HepG2 (cell line): Measurements from ENCODE around the gene DENND5B.
"Not testable (repeated sequence)": the region's sequence is repeated elsewhere in the genome, so short reads cannot be mapped to it uniquely, and the experiment has no call there.

ENCODE experiments used
- BRCA1 ChIP-seq: sonication (generic); formaldehyde crosslinking; IDR thresholded peaks from 2 replicates; pipeline ENCODE4 v1.4.0; 2020; ENCODE audit warnings: missing genetic modification reagents
- HOXD1 ChIP-seq: sonication (generic); formaldehyde crosslinking; IDR thresholded peaks from 2 replicates; pipeline ENCODE4 v1.5.0; 2020; ENCODE audit warnings: missing genetic modification reagents
- MXI1 ChIP-seq: IDR thresholded peaks from 3 replicates; pipeline ENCODE4 v1.6.1; 2012; ENCODE audit warnings: low read depth, low read length, inconsistent platforms, borderline replicate concordance
- POLR2AphosphoS5 ChIP-seq: IDR thresholded peaks from 2 replicates; pipeline ENCODE4 v1.6.1; 2012; ENCODE audit warnings: low read depth, low read length
- RCOR2 ChIP-seq: IDR thresholded peaks from 2 replicates; pipeline ENCODE4 v1.6.1; 2016; ENCODE audit warnings: missing biosample characterization, missing genetic modification reagents
- SATB2 ChIP-seq: sonication (generic); formaldehyde crosslinking; IDR thresholded peaks from 2 replicates; pipeline ENCODE4 v1.5.0; 2020; ENCODE audit warnings: missing genetic modification reagents
- ZNF329 ChIP-seq: sonication (generic); formaldehyde crosslinking; IDR thresholded peaks from 2 replicates; pipeline ENCODE4 v1.9.0; 2021; ENCODE audit warnings: low read depth, mild to moderate bottlenecking, missing genetic modification reagents
- ZNF737 ChIP-seq: sonication (generic); formaldehyde crosslinking; IDR thresholded peaks from 2 replicates; pipeline ENCODE4 v1.5.0; 2020; ENCODE audit warnings: missing genetic modification reagents, mild to moderate bottlenecking, borderline replicate concordance
- TF ChIP-seq, protein P1 (sequence below): sonication (generic); formaldehyde crosslinking; conservative IDR thresholded peaks from 2 replicates; pipeline ENCODE4 v1.8.1; 2023; ENCODE audit warnings: missing genetic modification reagents
- TF ChIP-seq, protein P2 (sequence below): sonication (generic); formaldehyde crosslinking; IDR thresholded peaks from 2 replicates; pipeline ENCODE4 v1.5.0; 2020; ENCODE audit warnings: mild to moderate bottlenecking, missing genetic modification reagents, moderate library complexity
- TF ChIP-seq, protein P3 (sequence below): sonication (generic); formaldehyde crosslinking; IDR thresholded peaks from 2 replicates; pipeline ENCODE4 v1.4.0; 2020; ENCODE audit warnings: mild to moderate bottlenecking, missing genetic modification reagents
- TF ChIP-seq, protein P4 (sequence below): conservative IDR thresholded peaks from 2 replicates; pipeline ENCODE4 v1.6.1; 2018; ENCODE audit warnings: missing genetic modification reagents

DNA sequence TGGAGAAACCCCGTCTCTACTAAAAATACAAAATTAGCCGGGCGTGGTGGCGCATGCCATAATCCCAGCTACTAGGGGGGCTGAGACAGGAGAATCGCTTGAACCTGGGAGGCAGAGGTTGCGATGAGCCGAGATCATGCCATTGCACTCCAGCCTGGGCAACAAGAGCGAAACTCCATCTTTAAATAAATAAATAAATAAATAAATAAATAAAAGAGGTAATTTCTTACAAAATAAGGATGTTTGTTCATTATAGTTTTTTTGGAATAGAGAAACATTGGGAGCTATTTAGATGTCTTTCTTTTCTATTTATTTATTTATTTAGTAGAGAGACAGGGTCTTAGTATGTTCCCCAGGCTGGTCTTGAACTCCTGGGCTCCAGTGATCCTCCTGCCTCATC lies 213.7 kb downstream of the DENND5B start:
- TF ChIP-seq POLR2AphosphoS5; BRCA1 (CRISPR knock-in tag); SATB2 (CRISPR knock-in tag); RCOR2 (CRISPR knock-in tag); ZNF737 (CRISPR knock-in tag); HOXD1 (CRISPR knock-in tag); ZNF329 (CRISPR knock-in tag); MXI1: not testable (repeated sequence)
- TF ChIP-seq, protein P1, sequence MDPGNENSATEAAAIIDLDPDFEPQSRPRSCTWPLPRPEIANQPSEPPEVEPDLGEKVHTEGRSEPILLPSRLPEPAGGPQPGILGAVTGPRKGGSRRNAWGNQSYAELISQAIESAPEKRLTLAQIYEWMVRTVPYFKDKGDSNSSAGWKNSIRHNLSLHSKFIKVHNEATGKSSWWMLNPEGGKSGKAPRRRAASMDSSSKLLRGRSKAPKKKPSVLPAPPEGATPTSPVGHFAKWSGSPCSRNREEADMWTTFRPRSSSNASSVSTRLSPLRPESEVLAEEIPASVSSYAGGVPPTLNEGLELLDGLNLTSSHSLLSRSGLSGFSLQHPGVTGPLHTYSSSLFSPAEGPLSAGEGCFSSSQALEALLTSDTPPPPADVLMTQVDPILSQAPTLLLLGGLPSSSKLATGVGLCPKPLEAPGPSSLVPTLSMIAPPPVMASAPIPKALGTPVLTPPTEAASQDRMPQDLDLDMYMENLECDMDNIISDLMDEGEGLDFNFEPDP (CRISPR knock-in tag): not testable (repeated sequence)
- TF ChIP-seq, protein P2, sequence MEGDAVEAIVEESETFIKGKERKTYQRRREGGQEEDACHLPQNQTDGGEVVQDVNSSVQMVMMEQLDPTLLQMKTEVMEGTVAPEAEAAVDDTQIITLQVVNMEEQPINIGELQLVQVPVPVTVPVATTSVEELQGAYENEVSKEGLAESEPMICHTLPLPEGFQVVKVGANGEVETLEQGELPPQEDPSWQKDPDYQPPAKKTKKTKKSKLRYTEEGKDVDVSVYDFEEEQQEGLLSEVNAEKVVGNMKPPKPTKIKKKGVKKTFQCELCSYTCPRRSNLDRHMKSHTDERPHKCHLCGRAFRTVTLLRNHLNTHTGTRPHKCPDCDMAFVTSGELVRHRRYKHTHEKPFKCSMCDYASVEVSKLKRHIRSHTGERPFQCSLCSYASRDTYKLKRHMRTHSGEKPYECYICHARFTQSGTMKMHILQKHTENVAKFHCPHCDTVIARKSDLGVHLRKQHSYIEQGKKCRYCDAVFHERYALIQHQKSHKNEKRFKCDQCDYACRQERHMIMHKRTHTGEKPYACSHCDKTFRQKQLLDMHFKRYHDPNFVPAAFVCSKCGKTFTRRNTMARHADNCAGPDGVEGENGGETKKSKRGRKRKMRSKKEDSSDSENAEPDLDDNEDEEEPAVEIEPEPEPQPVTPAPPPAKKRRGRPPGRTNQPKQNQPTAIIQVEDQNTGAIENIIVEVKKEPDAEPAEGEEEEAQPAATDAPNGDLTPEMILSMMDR (CRISPR knock-in tag): not testable (repeated sequence)
- TF ChIP-seq, protein P3, sequence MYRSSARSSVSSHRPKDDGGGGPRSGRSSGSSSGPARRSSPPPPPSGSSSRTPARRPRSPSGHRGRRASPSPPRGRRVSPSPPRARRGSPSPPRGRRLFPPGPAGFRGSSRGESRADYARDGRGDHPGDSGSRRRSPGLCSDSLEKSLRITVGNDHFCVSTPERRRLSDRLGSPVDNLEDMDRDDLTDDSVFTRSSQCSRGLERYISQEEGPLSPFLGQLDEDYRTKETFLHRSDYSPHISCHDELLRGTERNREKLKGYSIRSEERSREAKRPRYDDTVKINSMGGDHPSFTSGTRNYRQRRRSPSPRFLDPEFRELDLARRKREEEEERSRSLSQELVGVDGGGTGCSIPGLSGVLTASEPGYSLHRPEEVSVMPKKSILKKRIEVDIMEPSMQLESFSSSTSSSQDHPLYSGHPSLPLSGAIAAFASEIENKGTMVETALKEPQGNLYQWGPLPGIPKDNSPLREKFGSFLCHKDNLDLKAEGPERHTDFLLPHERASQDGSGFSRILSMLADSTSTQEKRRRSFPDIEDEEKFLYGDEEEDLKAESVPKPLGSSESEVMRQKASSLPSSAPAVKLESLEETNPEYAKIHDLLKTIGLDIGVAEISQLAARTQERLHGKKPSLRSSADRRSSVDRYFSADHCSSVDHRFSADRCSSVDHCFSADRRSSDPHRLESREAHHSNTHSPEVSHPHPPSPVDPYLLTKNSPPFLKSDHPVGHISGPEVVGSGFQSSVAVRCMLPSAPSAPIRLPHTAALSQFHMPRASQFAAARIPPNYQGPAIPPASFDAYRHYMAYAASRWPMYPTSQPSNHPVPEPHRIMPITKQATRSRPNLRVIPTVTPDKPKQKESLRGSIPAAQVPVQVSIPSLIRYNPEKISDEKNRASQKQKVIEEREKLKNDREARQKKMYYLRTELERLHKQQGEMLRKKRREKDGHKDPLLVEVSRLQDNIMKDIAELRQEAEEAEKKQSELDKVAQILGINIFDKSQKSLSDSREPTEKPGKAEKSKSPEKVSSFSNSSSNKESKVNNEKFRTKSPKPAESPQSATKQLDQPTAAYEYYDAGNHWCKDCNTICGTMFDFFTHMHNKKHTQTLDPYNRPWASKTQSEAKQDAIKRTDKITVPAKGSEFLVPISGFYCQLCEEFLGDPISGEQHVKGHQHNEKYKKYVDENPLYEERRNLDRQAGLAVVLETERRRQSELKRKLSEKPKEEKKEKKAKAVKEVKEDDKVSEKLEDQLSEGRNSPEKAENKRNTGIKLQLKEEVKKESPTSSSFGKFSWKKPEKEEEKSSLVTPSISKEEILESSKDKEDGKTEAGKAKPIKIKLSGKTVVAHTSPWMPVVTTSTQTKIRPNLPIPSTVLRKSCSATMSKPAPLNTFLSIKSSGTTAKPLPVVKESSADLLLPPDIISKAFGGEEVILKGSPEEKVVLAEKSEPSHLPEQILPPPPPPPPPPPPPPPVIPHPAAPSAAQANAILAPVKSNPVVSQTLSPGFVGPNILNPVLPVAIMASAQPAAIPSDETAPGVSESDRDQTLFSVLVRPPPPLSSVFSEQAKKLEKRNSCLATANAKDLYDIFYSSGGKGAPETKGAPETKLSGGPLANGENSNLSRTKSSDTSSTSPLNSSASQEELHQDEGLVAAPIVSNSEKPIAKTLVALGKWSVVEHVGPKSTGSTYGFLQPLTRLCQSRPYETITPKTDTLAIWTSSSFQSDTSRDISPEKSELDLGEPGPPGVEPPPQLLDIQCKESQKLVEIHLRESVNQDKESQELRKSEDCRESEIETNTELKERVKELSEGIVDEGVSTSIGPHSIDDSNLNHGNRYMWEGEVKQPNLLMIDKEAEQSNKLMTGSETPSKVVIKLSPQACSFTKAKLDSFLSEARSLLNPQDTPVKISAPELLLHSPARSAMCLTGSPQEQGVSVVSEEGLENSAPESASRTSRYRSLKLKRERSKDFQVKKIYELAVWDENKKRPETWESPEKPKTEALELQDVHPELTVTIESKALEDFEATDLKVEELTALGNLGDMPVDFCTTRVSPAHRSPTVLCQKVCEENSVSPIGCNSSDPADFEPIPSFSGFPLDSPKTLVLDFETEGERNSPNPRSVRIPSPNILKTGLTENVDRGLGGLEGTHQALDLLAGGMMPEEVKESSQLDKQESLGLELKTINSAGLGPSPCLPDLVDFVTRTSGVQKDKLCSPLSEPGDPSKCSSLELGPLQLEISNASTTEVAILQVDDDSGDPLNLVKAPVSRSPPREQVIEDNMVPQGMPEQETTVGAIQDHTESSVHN (CRISPR knock-in tag): not testable (repeated sequence)
- TF ChIP-seq, protein P4, sequence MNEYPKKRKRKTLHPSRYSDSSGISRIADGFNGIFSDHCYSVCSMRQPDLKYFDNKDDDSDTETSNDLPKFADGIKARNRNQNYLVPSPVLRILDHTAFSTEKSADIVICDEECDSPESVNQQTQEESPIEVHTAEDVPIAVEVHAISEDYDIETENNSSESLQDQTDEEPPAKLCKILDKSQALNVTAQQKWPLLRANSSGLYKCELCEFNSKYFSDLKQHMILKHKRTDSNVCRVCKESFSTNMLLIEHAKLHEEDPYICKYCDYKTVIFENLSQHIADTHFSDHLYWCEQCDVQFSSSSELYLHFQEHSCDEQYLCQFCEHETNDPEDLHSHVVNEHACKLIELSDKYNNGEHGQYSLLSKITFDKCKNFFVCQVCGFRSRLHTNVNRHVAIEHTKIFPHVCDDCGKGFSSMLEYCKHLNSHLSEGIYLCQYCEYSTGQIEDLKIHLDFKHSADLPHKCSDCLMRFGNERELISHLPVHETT (CRISPR knock-in tag): not testable (repeated sequence)
